AG04450 (cell line): ENCODE data around the gene HOXA4. TPM values are rescaled to one million over a fixed set of nuclear protein-coding genes. Genes with fewer than 3 reads are reported as not detected.

Source experiments
- CTCF ChIA-PET: fragments of 300-600, 350-600 bp; formaldehyde crosslinking; extraction: SDS; loops from one replicate; lab custom pipeline; 2022; ENCODE audit warnings: antibody characterized with exemption, inconsistent platforms; lab: Charles Lee
- POLR2A ChIA-PET: fragments of 350-600 bp; formaldehyde crosslinking; extraction: SDS; loops from one replicate; lab custom pipeline; 2021; ENCODE audit warnings: antibody characterized with exemption, inconsistent platforms; lab: Yijun Ruan, JAX
- DNase-seq: peaks from one replicate; pipeline ENCODE4 v3.0.0-alpha.2; 2011; ENCODE audit warnings: low read depth, low spot score
- H3K27ac ChIP-seq: one replicate; pipeline ENCODE4 v1.5.1; 2012; ENCODE audit warnings: low read depth, low read length, control low read depth
- H3K27me3 ChIP-seq: one replicate; pipeline ENCODE4 v1.6.0; 2012; ENCODE audit warnings: low read length; ENCODE audit not compliant: control insufficient read depth, insufficient read depth
- H3K4me3 ChIP-seq: 2 replicates; pipeline ENCODE4 v1.5.1; 2011; ENCODE audit warnings: mild to moderate bottlenecking, low read depth, low read length, control low read depth
- H3K9me3 ChIP-seq: 2 replicates; pipeline ENCODE4 v1.5.1; 2012; ENCODE audit warnings: low read length; ENCODE audit not compliant: control insufficient read depth, insufficient read depth
- CTCF ChIP-seq: IDR thresholded peaks from 2 replicates; pipeline ENCODE4 v1.5.1; 2011; ENCODE audit warnings: low read depth, low read length, control low read depth, inconsistent platforms
- polyA plus RNA-seq: library from polyadenylated mRNA; depleted of rRNA; stranded (reverse); fragments of >200 nt; gene quantifications from 2 replicates; pipeline ENCODE4 v1.2.3, GENCODE V29; 2011

HOXA4 gene
- polyA plus RNA-seq, 1 experiment = 5.8 TPM

GRCh38 chr7:27151931-27152815, 21.6 kb upstream of the HOXA4 start, which contains the start of gene HOXA3:
Gene HOXA3, minus strand, starts transcription at chr7:27152583. Its CDS starts 41,943 bp downstream, at chr7:27110640.
- peak within 1 kb of the TSS; percentile 73 for H3K4me3 ChIP-seq
- no peak for TF ChIP-seq CTCF

DNA sequence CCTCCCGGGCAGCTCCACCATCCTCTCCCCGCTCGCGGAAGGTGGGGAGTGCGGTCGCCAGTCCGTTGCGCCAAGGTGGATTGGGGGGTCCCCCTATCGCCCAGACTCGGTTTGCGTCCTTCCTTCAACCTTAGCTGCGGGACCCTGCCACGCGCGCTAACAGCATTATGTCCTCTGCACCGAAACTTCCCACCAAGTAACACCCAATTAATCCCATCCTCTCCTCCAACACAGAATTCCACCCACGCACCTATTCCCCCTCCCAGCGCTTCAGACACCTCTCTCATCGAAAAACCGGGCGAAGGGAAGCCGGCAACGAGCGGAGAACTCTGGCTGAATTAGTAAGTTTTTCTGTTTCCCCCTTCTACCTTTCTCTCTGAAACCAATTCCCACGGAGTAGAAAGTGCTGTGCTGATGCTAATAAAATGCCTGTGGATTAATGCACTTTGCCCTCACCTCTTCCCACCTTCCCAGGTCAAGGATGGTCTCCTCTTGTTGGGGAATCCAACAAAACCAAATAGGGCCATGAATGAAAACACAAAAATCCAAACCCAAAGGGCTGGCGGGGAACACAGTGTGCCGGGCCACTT, 20.9 kb upstream of the HOXA4 start:
- no peak for TF ChIP-seq CTCF
- CTCF ChIA-PET = interaction anchor here (0.8 to 5.6 kb wide), 13 partner anchors 10 to 953 kb away, joined by 3 to 24 read pairs (median 4); no protein-coding TSS in a partner anchor
- Histone ChIP-seq H3K9me3 (peaks cover 2% of the 10 kb centered on the region; the same call in 1 of the 2 replicates), H3K27me3 (peaks cover 6% of the 10 kb centered on the region), H3K27ac (peak overlapping the region; percentile 69), H3K4me3 (peak overlapping the region; percentile 73)
- DNase-seq = no peak
- POLR2A ChIA-PET = interaction anchor here (0.6 to 2.1 kb wide), 6 partner anchors 31 to 951 kb away, joined by 3 to 5 read pairs (median 3); partner anchors contain the start of genes CBX3 and HNRNPA2B1

More at GRCh38 chr7:27151931-27152815, 21.6 kb upstream of the HOXA4 start, which contains the start of gene HOXA3:
- peaks cover 2% of the 10 kb centered on the region; the same call in 1 of the 2 replicates for H3K9me3 ChIP-seq
- DNase-seq = no peak
- H3K27ac ChIP-seq = peak within 1 kb of the TSS; percentile 69
- H3K27me3 ChIP-seq = peaks cover 6% of the 10 kb centered on the region
- ChIA-PET POLR2A (interaction anchor here (0.7 to 1.2 kb wide), 6 partner anchors 9 to 1296 kb away, joined by 3 to 10 read pairs (median 5); partner anchors contain the start of genes HOXA1 and HOXA5), CTCF (interaction anchor here (0.7 to 2.7 kb wide), 10 partner anchors 8 to 782 kb away, joined by 3 to 12 read pairs (median 4); partner anchors contain the start of gene HOXA5)

- peaks cover 3% of the 10 kb centered on the region for H3K27me3 ChIP-seq
- peak overlapping the region; percentile 69 for H3K27ac ChIP-seq
- CTCF ChIA-PET = interaction anchor here (0.5 to 5.6 kb wide), 20 partner anchors 8 to 1289 kb away, joined by 3 to 24 read pairs (median 4); no protein-coding TSS in a partner anchor
- peak overlapping the region; percentile 73 for H3K4me3 ChIP-seq
- no peak for DNase-seq
- POLR2A ChIA-PET = interaction anchor here (0.6 to 2.1 kb wide), 8 partner anchors 10 to 951 kb away, joined by 3 to 5 read pairs (median 3); partner anchors contain the start of genes CBX3 and HNRNPA2B1
- TF ChIP-seq CTCF = peak; percentile 79
- H3K9me3 ChIP-seq = peaks cover 2% of the 10 kb centered on the region; the same call in 1 of the 2 replicates
These were observed 20.2 kb upstream of the HOXA4 start for GRCh38 chr7:27150568-27151340.

DNA sequence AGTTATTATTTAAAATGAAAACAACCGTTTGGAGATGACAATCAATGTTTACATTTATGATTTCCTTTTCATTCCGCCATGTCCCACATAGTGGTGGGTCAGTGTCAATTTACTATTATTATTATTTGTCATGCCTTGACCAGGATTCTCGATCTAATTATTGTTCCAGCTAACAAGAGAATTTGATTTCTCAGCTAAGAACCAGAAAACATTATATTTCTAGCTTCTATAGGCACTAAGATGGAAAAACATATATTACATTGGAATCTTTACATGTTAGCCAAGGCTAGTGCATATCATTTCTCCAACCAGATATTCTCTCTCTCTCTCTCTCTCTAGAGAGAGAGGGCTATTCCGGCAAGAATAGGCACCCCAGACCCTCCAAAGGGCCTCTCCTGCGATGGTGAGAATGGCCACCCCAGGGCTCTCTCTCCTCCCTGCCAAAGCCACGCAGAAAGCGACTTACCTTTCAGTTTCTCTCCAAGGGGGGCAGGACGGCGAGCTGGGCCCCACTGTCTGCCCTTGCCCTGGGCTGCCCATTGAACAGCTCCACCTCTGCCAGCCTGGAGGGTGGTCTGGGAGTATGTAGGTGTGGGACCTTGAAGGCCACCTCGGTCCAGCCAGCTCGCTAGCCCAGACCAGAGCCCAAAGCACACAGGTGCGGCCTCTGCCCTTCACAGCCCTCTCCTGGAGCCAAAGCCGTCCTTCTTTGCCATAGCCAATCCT, 19.4 kb upstream of the HOXA4 start:
- CTCF ChIA-PET = interaction anchor here (0.5 to 5.6 kb wide), 20 partner anchors 9 to 1288 kb away, joined by 3 to 24 read pairs (median 5); no protein-coding TSS in a partner anchor
- peaks cover 3% of the 10 kb centered on the region for H3K27me3 ChIP-seq
- H3K4me3 ChIP-seq = peak overlapping the region; percentile 73
- DNase-seq = no peak
- POLR2A ChIA-PET = interaction anchor here (0.6 to 2.1 kb wide), 4 partner anchors 9 to 950 kb away, joined by 3 to 5 read pairs (median 4); partner anchors contain the start of gene HNRNPA2B1
- TF ChIP-seq CTCF = no peak
- peaks cover 2% of the 10 kb centered on the region; the same call in 1 of the 2 replicates for H3K9me3 ChIP-seq
- peak overlapping the region; percentile 52 for H3K27ac ChIP-seq
